Measurements from ENCODE around the gene VAV3.

DNA sequence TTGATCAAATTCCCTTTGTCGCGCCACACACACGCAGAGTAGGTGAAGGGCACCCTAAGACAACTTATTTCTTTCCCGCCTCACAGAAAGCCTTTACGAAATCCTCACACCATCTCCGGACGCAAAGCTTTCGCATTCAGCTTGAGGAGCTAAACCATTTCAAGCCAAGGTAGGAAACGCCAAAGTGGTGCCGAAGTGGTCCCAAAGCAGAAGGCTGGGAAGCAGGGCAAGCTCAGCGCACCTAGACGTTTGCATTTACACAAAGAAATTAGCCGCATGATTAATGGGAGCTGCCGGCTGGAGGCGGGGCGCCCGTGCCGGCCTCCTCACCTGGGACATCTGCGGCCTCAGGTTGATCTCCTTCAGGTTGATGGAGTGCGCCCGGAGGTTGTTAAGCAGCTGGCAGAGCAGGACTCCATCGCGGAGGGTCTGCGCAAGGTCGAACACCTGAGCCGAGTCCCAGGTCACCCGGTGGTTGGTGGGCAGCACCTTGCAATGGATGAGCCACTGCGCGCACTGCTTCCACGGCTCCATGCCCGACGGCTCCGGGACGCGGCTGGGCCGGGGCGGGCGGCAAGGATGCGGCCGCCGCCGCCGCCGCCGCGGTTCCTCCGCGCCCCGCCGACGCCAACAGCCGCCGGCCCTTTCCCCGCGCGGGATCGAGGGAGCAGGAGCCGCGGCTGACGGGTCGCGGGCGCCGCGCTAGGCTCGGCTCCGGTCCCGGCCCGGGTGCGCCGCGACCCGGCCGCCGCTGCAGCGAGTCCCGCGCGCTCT lies 457 bp downstream of the VAV3 start:
- TF ChIP-seq, protein P1, sequence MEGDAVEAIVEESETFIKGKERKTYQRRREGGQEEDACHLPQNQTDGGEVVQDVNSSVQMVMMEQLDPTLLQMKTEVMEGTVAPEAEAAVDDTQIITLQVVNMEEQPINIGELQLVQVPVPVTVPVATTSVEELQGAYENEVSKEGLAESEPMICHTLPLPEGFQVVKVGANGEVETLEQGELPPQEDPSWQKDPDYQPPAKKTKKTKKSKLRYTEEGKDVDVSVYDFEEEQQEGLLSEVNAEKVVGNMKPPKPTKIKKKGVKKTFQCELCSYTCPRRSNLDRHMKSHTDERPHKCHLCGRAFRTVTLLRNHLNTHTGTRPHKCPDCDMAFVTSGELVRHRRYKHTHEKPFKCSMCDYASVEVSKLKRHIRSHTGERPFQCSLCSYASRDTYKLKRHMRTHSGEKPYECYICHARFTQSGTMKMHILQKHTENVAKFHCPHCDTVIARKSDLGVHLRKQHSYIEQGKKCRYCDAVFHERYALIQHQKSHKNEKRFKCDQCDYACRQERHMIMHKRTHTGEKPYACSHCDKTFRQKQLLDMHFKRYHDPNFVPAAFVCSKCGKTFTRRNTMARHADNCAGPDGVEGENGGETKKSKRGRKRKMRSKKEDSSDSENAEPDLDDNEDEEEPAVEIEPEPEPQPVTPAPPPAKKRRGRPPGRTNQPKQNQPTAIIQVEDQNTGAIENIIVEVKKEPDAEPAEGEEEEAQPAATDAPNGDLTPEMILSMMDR (IDR thresholded peaks at IDR 0.05), result no peak
- TF ChIP-seq POLR2A (IDR thresholded peaks at IDR 0.05), result no peak

Data from adrenal gland (tissue), 5 donors.